ENCODE data around the gene HMCN2.

HMCN2 gene, protein sequence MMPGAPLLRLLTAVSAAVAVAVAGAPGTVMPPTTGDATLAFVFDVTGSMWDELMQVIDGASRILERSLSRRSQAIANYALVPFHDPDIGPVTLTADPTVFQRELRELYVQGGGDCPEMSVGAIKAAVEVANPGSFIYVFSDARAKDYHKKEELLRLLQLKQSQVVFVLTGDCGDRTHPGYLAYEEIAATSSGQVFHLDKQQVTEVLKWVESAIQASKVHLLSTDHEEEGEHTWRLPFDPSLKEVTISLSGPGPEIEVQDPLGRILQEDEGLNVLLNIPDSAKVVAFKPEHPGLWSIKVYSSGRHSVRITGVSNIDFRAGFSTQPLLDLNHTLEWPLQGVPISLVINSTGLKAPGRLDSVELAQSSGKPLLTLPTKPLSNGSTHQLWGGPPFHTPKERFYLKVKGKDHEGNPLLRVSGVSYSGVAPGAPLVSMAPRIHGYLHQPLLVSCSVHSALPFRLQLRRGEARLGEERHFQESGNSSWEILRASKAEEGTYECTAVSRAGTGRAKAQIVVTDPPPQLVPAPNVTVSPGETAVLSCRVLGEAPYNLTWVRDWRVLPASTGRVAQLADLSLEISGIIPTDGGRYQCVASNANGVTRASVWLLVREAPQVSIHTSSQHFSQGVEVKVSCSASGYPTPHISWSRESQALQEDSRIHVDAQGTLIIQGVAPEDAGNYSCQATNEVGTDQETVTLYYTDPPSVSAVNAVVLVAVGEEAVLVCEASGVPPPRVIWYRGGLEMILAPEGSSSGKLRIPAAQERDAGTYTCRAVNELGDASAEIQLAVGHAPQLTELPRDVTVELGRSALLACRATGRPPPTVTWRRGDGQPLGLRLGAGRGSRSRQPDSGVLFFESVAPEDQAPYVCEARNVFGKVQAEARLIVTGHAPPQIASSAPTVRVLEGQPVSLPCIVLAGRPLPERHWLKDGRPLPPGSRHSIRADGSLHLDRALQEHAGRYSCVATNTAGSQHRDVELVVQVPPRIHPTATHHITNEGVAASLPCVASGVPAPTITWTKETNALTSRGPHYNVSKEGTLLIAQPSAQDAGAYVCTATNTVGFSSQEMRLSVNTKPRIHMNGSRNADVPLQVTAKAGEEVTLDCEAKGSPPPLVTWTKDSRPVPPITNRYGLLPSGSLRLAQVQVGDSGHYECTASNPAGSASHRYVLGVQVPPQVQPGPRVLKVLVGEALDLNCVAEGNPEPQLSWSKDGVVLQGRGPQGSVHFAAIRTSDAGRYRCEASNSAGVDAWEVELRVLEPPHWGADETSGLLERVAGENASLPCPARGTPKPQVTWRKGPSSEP (N-terminal part only)

DNA sequence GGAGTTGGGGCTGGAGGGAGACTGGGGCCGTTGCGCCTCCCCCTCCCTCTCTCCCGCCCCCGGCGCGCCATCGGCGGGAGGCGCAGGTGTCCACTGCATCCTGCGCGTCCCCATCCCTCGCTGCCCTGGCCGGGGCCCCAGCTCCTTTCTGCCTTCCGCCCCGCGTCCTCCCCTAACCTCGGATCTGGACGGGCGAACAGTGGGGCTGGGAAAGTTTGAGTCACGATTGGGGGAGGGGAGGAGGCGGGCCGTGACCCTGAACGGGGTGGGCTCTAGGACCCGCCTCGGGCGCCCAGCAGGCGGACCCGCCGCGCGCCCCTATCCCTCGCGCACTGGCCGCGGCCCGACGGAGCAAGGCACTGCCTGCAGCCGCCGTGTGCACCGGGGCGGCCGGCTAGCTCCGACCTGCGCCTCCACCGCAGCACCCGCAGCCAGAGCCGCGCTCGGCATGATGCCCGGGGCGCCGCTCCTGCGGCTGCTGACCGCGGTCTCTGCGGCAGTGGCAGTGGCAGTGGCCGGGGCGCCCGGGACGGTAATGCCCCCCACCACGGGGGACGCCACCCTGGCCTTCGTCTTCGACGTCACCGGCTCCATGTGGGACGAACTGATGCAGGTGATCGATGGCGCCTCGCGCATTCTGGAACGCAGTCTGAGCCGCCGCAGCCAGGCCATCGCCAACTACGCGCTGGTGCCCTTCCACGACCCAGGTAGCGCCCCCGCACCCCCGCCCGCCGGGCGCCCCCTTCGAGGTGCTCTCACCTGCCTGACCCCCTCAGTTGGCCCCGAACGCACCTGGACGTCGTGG, at the start of gene HMCN2:
TSS of gene HMCN2 (plus strand) at position 330 of the 805 bp plus-strand sequence. CDS start at position 449, 119 bp downstream.
- DNase-seq: peak; percentile 72

DNA sequence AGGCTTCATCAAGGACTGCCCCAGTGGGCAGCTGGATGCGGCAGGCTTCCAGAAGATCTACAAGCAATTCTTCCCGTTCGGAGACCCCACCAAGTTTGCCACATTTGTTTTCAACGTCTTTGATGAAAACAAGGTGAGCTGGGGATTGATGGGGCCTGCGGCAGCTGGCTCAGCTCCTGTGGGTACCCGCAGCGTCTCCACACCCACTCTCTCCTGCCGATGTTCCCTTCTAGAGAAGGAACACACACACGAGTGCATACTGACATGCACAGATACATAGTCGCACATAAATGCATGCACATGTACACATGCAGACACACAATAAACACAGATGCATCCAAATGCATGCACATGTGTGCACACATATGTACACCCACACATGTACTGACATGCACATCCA, 47.7 kb upstream of the HMCN2 start:
- DNase-seq: no peak

DNA sequence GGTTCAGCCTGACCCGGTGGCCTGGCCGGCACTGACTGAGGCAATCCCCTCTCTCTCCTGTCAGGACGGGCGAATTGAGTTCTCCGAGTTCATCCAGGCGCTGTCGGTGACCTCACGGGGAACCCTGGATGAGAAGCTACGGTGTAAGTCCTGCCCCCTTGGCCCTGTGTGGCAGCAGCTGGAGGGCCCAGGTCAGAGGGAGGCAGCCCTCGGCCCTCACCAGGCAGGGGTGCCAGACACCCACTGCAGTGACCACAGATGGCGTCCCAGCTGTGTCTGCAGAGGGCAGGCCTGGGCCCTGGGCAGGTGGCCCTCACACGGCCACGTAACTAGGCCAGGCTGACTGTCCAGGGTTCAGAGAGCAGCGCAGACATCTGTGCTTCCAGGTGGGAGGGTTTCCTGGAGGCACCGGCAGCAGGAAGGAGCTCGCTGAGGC, 45.9 kb upstream of the HMCN2 start:
- DNase-seq: peak; percentile 51

GRCh38 chr9:130220352-130220751, 45.2 kb upstream of the HMCN2 start:
- DNase-seq: peak; percentile 66

- no peak for DNase-seq
Measured at GRCh38 chr9:130222833-130223232, 42.7 kb upstream of the HMCN2 start.

- DNase-seq: no peak
Measured at GRCh38 chr9:130225071-130225470, 40.5 kb upstream of the HMCN2 start.

DNA sequence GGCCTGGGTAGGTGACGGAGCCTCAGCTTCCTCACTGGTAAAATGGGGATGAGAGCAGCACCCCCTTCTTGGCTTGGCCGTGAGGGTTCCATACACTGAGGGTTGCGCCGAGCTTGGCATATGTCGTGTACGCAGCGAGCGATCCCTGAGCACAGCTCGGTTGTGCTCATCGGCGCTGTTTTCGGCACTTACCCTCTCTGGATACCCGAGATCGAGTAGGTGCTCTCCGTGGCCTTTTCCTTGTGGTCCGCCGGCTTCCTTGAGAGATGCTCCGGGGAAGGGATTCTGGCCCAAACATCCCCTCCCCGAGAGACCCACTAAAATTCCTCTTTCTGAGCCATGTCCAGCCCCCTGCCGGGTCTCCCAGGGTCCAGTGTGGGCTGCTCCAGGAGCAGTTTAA, 40.0 kb upstream of the HMCN2 start:
- DNase-seq: no peak

DNA sequence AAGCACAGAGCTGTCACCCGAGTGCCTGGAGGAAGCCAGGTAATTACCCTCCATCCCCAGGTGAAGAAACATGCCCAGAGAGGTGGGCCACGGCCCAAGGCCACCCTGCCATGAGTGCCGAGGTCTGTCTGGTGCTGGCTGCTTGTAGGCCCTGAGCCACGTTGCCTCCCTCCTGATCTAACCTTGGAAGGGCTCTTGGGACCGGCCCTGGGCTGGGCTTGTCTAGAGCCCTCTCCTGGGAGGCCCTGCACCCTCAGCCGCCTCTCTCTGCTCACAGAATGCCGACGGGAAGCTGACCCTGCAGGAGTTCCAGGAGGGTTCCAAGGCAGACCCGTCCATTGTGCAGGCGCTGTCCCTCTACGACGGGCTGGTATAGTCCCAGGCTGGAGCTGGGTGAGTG, 39.4 kb upstream of the HMCN2 start:
- no peak for DNase-seq

DNA sequence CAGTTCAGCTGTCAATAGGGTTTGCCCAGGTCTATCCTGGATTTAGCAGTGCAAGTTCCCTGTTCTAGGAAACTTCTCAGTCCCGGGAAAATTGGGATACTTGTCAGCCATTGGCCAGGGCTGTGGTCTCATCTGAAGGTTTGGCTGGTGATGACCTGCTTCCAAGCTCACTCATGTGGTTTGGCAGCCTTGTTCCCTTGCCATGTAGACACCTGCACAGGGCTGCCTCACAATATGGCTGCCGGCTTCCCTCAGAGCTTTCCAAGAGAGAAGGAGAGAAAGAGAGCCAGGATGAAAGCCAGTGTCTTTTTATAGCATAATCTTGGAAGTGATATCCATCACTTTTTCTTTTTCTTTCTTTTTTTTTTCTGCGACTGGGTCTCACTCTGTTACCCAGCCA, 37.7 kb upstream of the HMCN2 start:
- no peak for DNase-seq

GRCh38 chr9:130229759-130230158, 35.8 kb upstream of the HMCN2 start:
- DNase-seq: no peak

DNA sequence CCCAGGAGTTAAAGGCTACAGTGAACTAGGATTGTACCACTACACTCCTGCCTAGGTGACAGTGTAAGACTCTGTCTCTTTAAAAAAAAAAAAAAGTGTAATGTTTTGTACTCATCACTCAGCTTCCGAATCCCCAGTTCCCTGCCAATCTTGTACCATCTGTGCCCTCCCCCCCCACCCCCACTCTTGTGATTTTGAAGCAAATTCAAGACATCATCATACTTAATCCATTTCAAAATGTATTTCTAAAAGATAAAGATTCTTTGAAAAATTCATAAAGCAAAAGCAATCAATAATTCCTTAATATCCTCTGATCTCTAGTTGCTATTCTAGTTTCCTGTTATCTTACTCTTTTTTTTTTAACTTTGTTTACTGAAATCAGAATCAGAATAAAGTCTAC, 34.9 kb upstream of the HMCN2 start:
- no peak for DNase-seq

- no peak for DNase-seq
Measured at GRCh38 chr9:130232899-130233586, 32.5 kb upstream of the HMCN2 start.

GRCh38 chr9:130233587-130233945, 32.0 kb upstream of the HMCN2 start:
- no peak for DNase-seq

GRCh38 chr9:130234340-130235260, 31.0 kb upstream of the HMCN2 start:
- no peak for DNase-seq

GRCh38 chr9:130235558-130236435, 29.8 kb upstream of the HMCN2 start:
- DNase-seq: peak; percentile 93

DNA sequence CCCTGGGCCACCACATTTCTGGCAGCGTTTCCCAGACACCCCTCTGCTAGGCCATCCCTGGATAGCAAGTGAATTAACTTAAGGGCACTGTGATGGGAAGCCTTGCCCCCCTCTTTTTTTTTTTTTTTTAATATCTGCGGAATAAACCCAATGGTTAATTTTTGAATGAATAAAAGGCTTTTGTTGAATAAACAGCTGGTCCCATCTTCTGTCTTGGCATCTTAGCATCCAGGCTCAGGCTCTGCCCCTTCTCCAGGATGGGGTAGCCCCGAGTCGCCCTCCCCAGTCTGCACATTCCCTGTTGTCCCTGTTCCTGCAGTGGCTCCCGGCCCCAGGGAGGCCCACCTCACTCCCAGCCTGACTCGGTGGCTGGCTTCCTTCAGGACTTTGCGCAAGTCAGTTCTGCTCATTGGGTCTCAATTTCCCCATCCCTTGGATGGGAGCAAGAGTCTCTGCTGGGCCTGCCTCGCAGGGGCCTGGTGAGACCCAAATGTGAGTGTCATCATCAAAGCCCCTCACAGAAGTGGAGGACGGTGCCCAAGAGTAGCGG, 29.0 kb upstream of the HMCN2 start:
- no peak for DNase-seq

DNA sequence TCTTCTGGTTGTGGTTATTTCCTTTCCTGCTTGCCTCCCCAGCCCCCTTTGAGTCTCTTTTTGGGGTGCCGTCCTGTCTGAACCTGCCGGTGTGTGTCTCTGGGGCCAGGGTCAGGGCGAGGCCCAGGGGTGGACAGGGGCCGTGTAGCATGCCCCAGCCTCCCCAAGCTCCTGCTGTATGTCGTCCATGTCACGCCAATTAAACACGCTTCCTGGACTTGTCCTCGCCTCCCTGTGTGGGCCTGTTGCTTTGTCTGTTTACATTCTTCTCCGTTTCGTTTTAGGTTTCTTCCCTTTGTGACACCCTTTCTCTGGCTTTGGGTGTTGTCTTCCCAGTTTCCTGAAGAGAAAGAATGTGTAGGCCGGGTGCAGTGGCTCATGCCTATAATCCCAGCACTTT, 28.5 kb upstream of the HMCN2 start:
- DNase-seq: no peak

- no peak for DNase-seq
Measured at GRCh38 chr9:130237763-130238524, 27.6 kb upstream of the HMCN2 start.
